Activated T-helper 2 cell treated with anti-CD3 and anti-CD28 coated beads, Interferon-gamma antibody, Interleukin-2, Interleukin-4, amounts not matched to agents 10 μg/mL and 5 μg/mL and 100 μg/mL, durations not matched to agents 14 hours and 24 hours and 36 hours (primary cell): ENCODE measurements around the gene LINGO3. TPM values are rescaled to one million over a fixed set of nuclear protein-coding genes. Genes with fewer than 3 reads are reported as not detected.

Experiments
- DNase-seq: peaks from one replicate; pipeline ENCODE4 v3.0.0; 2021; ENCODE audit warnings: low spot score
- H3K27ac Mint-ChIP-seq: one replicate; pipeline ENCODE4 v1.8.0; 2021; ENCODE audit warnings: mixed read lengths
- H3K27me3 Mint-ChIP-seq: one replicate; pipeline ENCODE4 v1.8.0; 2021; ENCODE audit warnings: low read depth, mixed read lengths
- H3K36me3 Mint-ChIP-seq: one replicate; pipeline ENCODE4 v1.8.0; 2021; ENCODE audit warnings: low read depth, mixed read lengths
- H3K4me1 Mint-ChIP-seq: one replicate; pipeline ENCODE4 v1.8.0; 2021; ENCODE audit warnings: low read depth, mixed read lengths
- H3K4me3 Mint-ChIP-seq: one replicate; pipeline ENCODE4 v1.8.0; 2021; ENCODE audit warnings: low read depth, mild to moderate bottlenecking, moderate library complexity, mixed read lengths
- H3K9me3 Mint-ChIP-seq: one replicate; pipeline ENCODE4 v1.8.0; 2021; ENCODE audit warnings: mixed read lengths
- intact Hi-C: fragments of 100-400 bp; cut with micrococcal nuclease; formaldehyde crosslinking; loops from one replicate; pipeline ENCODE4 v1.15.1; 2023
- total RNA-seq: library from RNA; stranded (reverse); gene quantifications from 2 replicates; pipeline ENCODE4 v1.2.3, GENCODE V29; 2022

LINGO3 gene
- total RNA-seq, 1 donor from 2014 or later, result 0.23 TPM

GRCh38 chr19:2302319-2303210 is 5.4 kb downstream of the LINGO3 start:
- Mint-ChIP-seq H3K27ac (no peak overlapping the region), H3K27me3 (peaks cover 51% of the 10 kb centered on the region), H3K9me3 (no peaks in the 10 kb centered on the region), H3K36me3 (no peaks in the 10 kb centered on the region), H3K4me3 (no peak overlapping the region), H3K4me1 (peaks cover 4% of the 10 kb centered on the region)
- no peak for DNase-seq
- intact Hi-C loops, result no loop called here

- H3K27ac Mint-ChIP-seq, result no peak overlapping the region
- H3K9me3 Mint-ChIP-seq, result no peaks in the 10 kb centered on the region
- peaks cover 4% of the 10 kb centered on the region for H3K4me1 Mint-ChIP-seq
- DNase-seq, result no peak
- no peak overlapping the region for H3K4me3 Mint-ChIP-seq
- H3K27me3 Mint-ChIP-seq, result peaks cover 36% of the 10 kb centered on the region
- intact Hi-C loops, result no loop called here
- no peaks in the 10 kb centered on the region for H3K36me3 Mint-ChIP-seq
Measured at GRCh38 chr19:2300533-2300932, 7.4 kb downstream of the LINGO3 start.

- H3K9me3 Mint-ChIP-seq, result no peaks in the 10 kb centered on the region
- no peak for DNase-seq
- intact Hi-C loops, result no loop called here
- H3K27me3 Mint-ChIP-seq, result peaks cover 5% of the 10 kb centered on the region
- no peak overlapping the region for H3K27ac Mint-ChIP-seq
- peaks cover 2% of the 10 kb centered on the region for H3K4me1 Mint-ChIP-seq
- no peak overlapping the region for H3K4me3 Mint-ChIP-seq
- peaks cover 10% of the 10 kb centered on the region for H3K36me3 Mint-ChIP-seq
Measured at GRCh38 chr19:2296141-2296540, 11.8 kb downstream of the LINGO3 start.

- Mint-ChIP-seq H3K4me3 (no peak overlapping the region), H3K9me3 (no peaks in the 10 kb centered on the region), H3K4me1 (peaks cover 2% of the 10 kb centered on the region)
Measured at GRCh38 chr19:2294687-2295335, 13.1 kb downstream of the LINGO3 start.

GRCh38 chr19:2291185-2291751 is 16.7 kb downstream of the LINGO3 start:
- intact Hi-C loops, result no loop called here
- peaks cover 2% of the 10 kb centered on the region for H3K27me3 Mint-ChIP-seq
- peaks cover 17% of the 10 kb centered on the region for H3K4me1 Mint-ChIP-seq
- no peak for DNase-seq
- H3K27ac Mint-ChIP-seq, result no peak overlapping the region
- H3K4me3 Mint-ChIP-seq, result peak overlapping the region; percentile 65
- no peaks in the 10 kb centered on the region for H3K9me3 Mint-ChIP-seq
- H3K36me3 Mint-ChIP-seq, result peaks cover 19% of the 10 kb centered on the region

More at GRCh38 chr19:2294687-2295335, 13.1 kb downstream of the LINGO3 start:
- intact Hi-C loops, result no loop called here
- H3K27ac Mint-ChIP-seq, result no peak overlapping the region
- peaks cover 15% of the 10 kb centered on the region for H3K36me3 Mint-ChIP-seq
- no peaks in the 10 kb centered on the region for H3K27me3 Mint-ChIP-seq
- no peak for DNase-seq

GRCh38 chr19:2290441-2291184 is 17.3 kb downstream of the LINGO3 start:
- peaks cover 19% of the 10 kb centered on the region for H3K36me3 Mint-ChIP-seq
- H3K4me1 Mint-ChIP-seq, result peaks cover 17% of the 10 kb centered on the region
- peak; percentile 29 for DNase-seq
- peak overlapping the region; percentile 65 for H3K4me3 Mint-ChIP-seq
- no peaks in the 10 kb centered on the region for H3K9me3 Mint-ChIP-seq
- intact Hi-C loops, result no loop called here
- peaks cover 2% of the 10 kb centered on the region for H3K27me3 Mint-ChIP-seq
- H3K27ac Mint-ChIP-seq, result no peak overlapping the region

- H3K36me3 Mint-ChIP-seq, result peaks cover 19% of the 10 kb centered on the region
- H3K27ac Mint-ChIP-seq, result peak overlapping the region; percentile 80
- peaks cover 17% of the 10 kb centered on the region for H3K4me1 Mint-ChIP-seq
- peak; percentile 75 for DNase-seq
- peak overlapping the region; percentile 85 for H3K4me3 Mint-ChIP-seq
- intact Hi-C loops, result no loop called here
- peaks cover 2% of the 10 kb centered on the region for H3K27me3 Mint-ChIP-seq
- H3K9me3 Mint-ChIP-seq, result no peaks in the 10 kb centered on the region
Measured at GRCh38 chr19:2289714-2290435, 18.1 kb downstream of the LINGO3 start.

- Mint-ChIP-seq H3K36me3 (peaks cover 19% of the 10 kb centered on the region), H3K4me1 (peaks cover 17% of the 10 kb centered on the region), H3K4me3 (peak overlapping the region; percentile 85), H3K27ac (peak overlapping the region; percentile 80), H3K9me3 (no peaks in the 10 kb centered on the region), H3K27me3 (peaks cover 2% of the 10 kb centered on the region)
- intact Hi-C loops, result no loop called here
- no peak for DNase-seq
Measured at GRCh38 chr19:2288818-2289713, 18.9 kb downstream of the LINGO3 start.

- Mint-ChIP-seq H3K27me3 (peaks cover 2% of the 10 kb centered on the region), H3K4me3 (peak overlapping the region; percentile 85), H3K9me3 (no peaks in the 10 kb centered on the region), H3K27ac (peak overlapping the region; percentile 62), H3K36me3 (peaks cover 16% of the 10 kb centered on the region), H3K4me1 (peaks cover 15% of the 10 kb centered on the region)
- DNase-seq, result no peak
- intact Hi-C loops, result no loop called here
Measured at GRCh38 chr19:2288338-2288817, 19.6 kb downstream of the LINGO3 start.

- H3K4me3 Mint-ChIP-seq, result no peak overlapping the region
- DNase-seq, result no peak
- intact Hi-C loops, result no loop called here
Measured at GRCh38 chr19:2287585-2288337, 20.2 kb downstream of the LINGO3 start.

More at GRCh38 chr19:2287585-2288337, 20.2 kb downstream of the LINGO3 start:
- Mint-ChIP-seq H3K4me1 (peaks cover 15% of the 10 kb centered on the region), H3K9me3 (no peaks in the 10 kb centered on the region), H3K27ac (no peak overlapping the region), H3K36me3 (peaks cover 13% of the 10 kb centered on the region), H3K27me3 (peaks cover 4% of the 10 kb centered on the region)
